Panc1 (cell line): ENCODE data around the gene RHEBL1.

Source experiments
- REST ChIP-seq, 2 experiments: IDR thresholded peaks; 2 replicates each; pipeline ENCODE4 v1.6.1; 2011 to 2012; ENCODE audit warnings: low read depth in 2 of 2, control low read depth in 1 of 2, low read length in 1 of 2, mild to moderate bottlenecking in 1 of 2, moderate library complexity in 1 of 2; ENCODE audit not compliant: insufficient read depth in 1 of 2
- TCF7L2 ChIP-seq: IDR thresholded peaks from 2 replicates; pipeline ENCODE4 v1.6.1; 2011; ENCODE audit warnings: mild to moderate bottlenecking, low read depth, low read length, inconsistent platforms
- TF ChIP-seq, protein P1 (sequence below): fragments of 450-650 bp; IDR thresholded peaks from 2 replicates; pipeline ENCODE4 v1.5.1; 2017; ENCODE audit warnings: mild to moderate bottlenecking

DNA sequence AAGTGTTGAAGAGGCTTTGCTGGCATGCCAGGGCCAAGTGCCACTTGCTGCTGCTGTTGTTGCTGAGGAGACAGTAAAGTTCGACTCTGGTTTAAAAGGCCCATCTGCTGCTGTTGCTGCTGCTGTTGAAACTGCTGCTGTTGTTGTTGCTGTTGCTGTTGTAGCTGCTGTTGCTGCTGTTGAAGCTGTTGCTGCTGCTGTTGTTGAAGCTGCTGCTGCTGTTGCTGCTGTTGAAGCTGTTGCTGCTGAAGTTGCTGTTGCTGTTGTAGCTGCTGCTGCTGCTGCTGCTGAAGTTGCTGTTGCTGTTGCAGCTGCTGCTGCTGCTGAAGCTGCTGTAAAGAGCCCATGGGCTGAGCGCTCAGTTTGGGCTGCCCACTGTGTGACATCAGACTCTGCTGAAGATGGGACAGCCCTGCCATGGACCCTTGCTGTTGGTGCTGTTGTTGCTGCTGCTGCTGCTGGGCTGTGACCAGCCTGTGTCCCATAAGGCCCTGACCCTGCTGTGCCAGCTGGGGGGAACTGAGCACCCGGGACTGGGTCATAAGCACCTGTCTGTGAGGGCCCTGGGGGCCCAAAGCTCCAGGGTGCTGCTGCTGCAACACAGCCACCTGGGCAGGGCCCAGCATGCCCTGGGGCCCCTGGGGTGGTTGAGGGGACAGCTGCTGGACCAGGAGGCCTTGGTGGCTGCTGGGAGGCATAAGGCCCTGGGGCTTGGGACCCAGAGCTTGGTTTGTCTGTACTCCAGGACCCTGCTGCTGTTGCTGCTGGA is 36.9 kb downstream of the RHEBL1 start:
- TF ChIP-seq, protein P1, sequence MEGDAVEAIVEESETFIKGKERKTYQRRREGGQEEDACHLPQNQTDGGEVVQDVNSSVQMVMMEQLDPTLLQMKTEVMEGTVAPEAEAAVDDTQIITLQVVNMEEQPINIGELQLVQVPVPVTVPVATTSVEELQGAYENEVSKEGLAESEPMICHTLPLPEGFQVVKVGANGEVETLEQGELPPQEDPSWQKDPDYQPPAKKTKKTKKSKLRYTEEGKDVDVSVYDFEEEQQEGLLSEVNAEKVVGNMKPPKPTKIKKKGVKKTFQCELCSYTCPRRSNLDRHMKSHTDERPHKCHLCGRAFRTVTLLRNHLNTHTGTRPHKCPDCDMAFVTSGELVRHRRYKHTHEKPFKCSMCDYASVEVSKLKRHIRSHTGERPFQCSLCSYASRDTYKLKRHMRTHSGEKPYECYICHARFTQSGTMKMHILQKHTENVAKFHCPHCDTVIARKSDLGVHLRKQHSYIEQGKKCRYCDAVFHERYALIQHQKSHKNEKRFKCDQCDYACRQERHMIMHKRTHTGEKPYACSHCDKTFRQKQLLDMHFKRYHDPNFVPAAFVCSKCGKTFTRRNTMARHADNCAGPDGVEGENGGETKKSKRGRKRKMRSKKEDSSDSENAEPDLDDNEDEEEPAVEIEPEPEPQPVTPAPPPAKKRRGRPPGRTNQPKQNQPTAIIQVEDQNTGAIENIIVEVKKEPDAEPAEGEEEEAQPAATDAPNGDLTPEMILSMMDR, result no peak
- TF ChIP-seq REST (IDR thresholded peaks at IDR 0.05; ENCODE audit: insufficient read depth in 1 of 2, low read depth in 2 of 2, low read length in 1 of 2), result no peak
- no peak for TF ChIP-seq TCF7L2
